A673 (cell line): ENCODE data around the gene AZIN2.

Source experiments
- CTCF ChIP-seq: fragments of 300-800, 200-600 bp; sonication (generic); conservative IDR thresholded peaks from 2 replicates; pipeline ENCODE4 v1.5.1; 2017; ENCODE audit warnings: low read depth, mild to moderate bottlenecking, antibody characterized with exemption, low read length, moderate library complexity, mixed read lengths
- EZH2 ChIP-seq: fragments of 200-600 bp; sonication (generic); IDR thresholded peaks from 2 replicates; pipeline ENCODE4 v1.6.1; 2017; ENCODE audit warnings: borderline replicate concordance, low read depth, mild to moderate bottlenecking, mixed read lengths, antibody characterized with exemption, low read length; ENCODE audit not compliant: poor library complexity, severe bottlenecking

- TF ChIP-seq CTCF (peak; percentile 99), EZH2 (no peak)
These were observed 46.3 kb downstream of the AZIN2 start for GRCh38 chr1:33127001-33127823.
